K562 (cell line): ENCODE measurements around the gene NFIC. TPM values are rescaled to one million over a fixed set of nuclear protein-coding genes. Genes with fewer than 3 reads are reported as not detected.

Experiments
- DMBX1 ChIP-seq: fragments of 250-450 bp; sonication (Bioruptor Pico); IDR thresholded peaks from 2 replicates; pipeline ENCODE4 v1.8.0; 2022; ENCODE audit warnings: inconsistent platforms, mild to moderate bottlenecking, moderate library complexity, borderline replicate concordance
- ELF2 ChIP-seq: fragments of 250-450 bp; sonication (Bioruptor Pico); IDR thresholded peaks from 2 replicates; pipeline ENCODE4 v1.5.0; 2021; ENCODE audit warnings: mild to moderate bottlenecking
- ETV1 ChIP-seq: fragments of 450-650 bp; conservative IDR thresholded peaks from 2 replicates; pipeline ENCODE4 v1.6.1; 2016; ENCODE audit warnings: missing genetic modification characterization, control low read depth, low read depth, missing compliant biosample characterization
- KLF6 ChIP-seq: fragments of 250-450 bp; sonication (Bioruptor Pico); IDR thresholded peaks from 2 replicates; pipeline ENCODE4 v1.4.0; 2020; ENCODE audit warnings: mild to moderate bottlenecking, moderate library complexity, borderline replicate concordance
- MTA2 ChIP-seq: fragments of 450-650 bp; IDR thresholded peaks from 2 replicates; pipeline ENCODE4 v1.6.1; 2016; ENCODE audit warnings: low read depth
- MTF1 ChIP-seq: fragments of 250-450 bp; sonication (Bioruptor Pico); IDR thresholded peaks from 2 replicates; pipeline ENCODE4 v1.9.0; 2021; ENCODE audit warnings: moderate library complexity, mild to moderate bottlenecking, inconsistent platforms, borderline replicate concordance
- NFATC3 ChIP-seq: fragments of 450-650 bp; IDR thresholded peaks from 2 replicates; pipeline ENCODE4 v1.6.1; 2017; ENCODE audit warnings: mild to moderate bottlenecking
- NR1H2 ChIP-seq: sonication (generic); formaldehyde crosslinking; IDR thresholded peaks from 2 replicates; pipeline ENCODE4 v1.4.0; 2020; ENCODE audit warnings: mild to moderate bottlenecking, missing genetic modification reagents
- POU5F1 ChIP-seq: fragments of 150-350 bp; IDR thresholded peaks from 2 replicates; pipeline ENCODE4 v1.6.1; 2014; ENCODE audit warnings: borderline replicate concordance, low read length, low read depth, mild to moderate bottlenecking; ENCODE audit not compliant: partially characterized antibody
- RAD21 ChIP-seq, 2 experiments: fragments of 250-450 bp in 1 of 2; fragments of 450-650 bp in 1 of 2; sonication (Bioruptor Pico) in 1 of 2; formaldehyde crosslinking in 1 of 2; IDR thresholded peaks in 1 of 2; conservative IDR thresholded peaks in 1 of 2; 2 replicates each; pipeline versions ENCODE4 v1.4.0 to v1.8.0; 2020 to 2022; ENCODE audit warnings: mild to moderate bottlenecking in 2 of 2, moderate library complexity in 1 of 2
- SRSF1 ChIP-seq: fragments of 200-400 bp; formaldehyde crosslinking; IDR thresholded peaks from 2 replicates; pipeline ENCODE4 v1.6.1; 2017; ENCODE audit warnings: mild to moderate bottlenecking, low read depth, low read length, moderate library complexity
- TAF9B ChIP-seq: fragments of 450-650 bp; IDR thresholded peaks from 2 replicates; pipeline ENCODE4 v1.6.1; 2018; ENCODE audit warnings: mild to moderate bottlenecking; ENCODE audit not compliant: partially characterized antibody
- ZNF184 ChIP-seq: sonication (generic); formaldehyde crosslinking; IDR thresholded peaks from 2 replicates; pipeline ENCODE4 v1.5.0; 2020; ENCODE audit warnings: missing genetic modification reagents
- polyA plus RNA-seq, 8 experiments: library from polyadenylated mRNA; depleted of rRNA in 4 of 8; stranded (reverse) in 5 of 8; unstranded in 3 of 8; fragments of >200 nt; fragmentation: Nextera tagmentation in 2 of 8; fragmentation: Illumina TruSeq in 1 of 8; extraction: Ambion mirVana in 2 of 8; extraction: Trizol in 1 of 8; gene quantifications; 2 replicates each; pipeline versions ENCODE4 v1.2.1 to v1.2.3, GENCODE V29; 2011 to 2014; ENCODE audit warnings: inconsistent platforms in 1 of 8, missing spikeins in 1 of 8
- total RNA-seq, 7 experiments: library from RNA; depleted of rRNA in 6 of 7; stranded (reverse); fragments of >200 nt in 6 of 7; fragmentation: Illumina TruSeq in 2 of 7; extraction: Trizol in 2 of 7; gene quantifications; 2 replicates each; pipeline versions ENCODE4 v1.2.1 to v1.2.3, GENCODE V29; 2011 to 2021; ENCODE audit warnings: low replicate concordance in 1 of 7
- TF ChIP-seq, protein P1 (sequence below): sonication (generic); formaldehyde crosslinking; IDR thresholded peaks from 2 replicates; pipeline ENCODE4 v1.8.1; 2023; ENCODE audit warnings: missing genetic modification reagents, mild to moderate bottlenecking, borderline replicate concordance
- TF ChIP-seq, protein P2 (sequence below): fragments of 250-450 bp; sonication (Bioruptor Pico); IDR thresholded peaks from 2 replicates; pipeline ENCODE4 v1.8.0; 2022; ENCODE audit warnings: inconsistent platforms
- TF ChIP-seq, protein P3 (sequence below): fragments of 200-400 bp; formaldehyde crosslinking; IDR thresholded peaks from 2 replicates; pipeline ENCODE4 v1.6.1; 2017; ENCODE audit warnings: mild to moderate bottlenecking, low read depth, low read length, moderate library complexity
- TF ChIP-seq, protein P4 (sequence below): sonication (generic); formaldehyde crosslinking; IDR thresholded peaks from 2 replicates; pipeline ENCODE4 v1.8.1; 2022; ENCODE audit warnings: missing genetic modification reagents

Gene NFIC
- total and polyA plus RNA-seq, 9 of the 15 experiments (the other 6 are each of a cell fraction or from before 2014, with no cell fraction given), result 0.71 to 62.1 (median 6.9) TPM

DNA sequence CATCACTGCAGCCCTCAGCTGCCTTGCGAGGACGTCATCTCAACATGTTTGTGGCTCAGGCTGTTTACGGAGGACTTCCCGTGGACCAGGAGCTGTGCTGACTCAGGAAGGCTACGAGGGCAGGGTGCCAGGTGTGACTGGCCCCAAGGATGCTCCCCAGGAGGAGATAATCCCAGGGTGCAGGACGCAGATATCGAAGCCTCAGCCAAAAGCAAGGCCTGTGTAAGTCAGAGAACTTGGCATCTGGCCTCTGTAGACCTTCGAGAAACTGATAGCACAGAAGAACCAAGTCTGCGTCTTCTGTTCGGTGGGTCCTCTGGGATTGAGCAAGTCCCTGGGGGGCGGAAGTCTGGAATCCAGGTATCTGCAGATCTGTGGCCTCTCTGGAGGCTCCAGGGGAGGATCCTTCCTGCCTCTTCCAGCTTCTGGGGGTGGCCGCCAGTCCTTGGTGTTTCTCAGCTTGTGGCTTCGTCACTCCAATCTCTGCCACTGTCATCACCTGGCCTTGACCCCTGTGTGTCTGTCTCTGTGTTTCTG lies 136.7 kb downstream of the NFIC start (continued):
- no peak for TF ChIP-seq KLF6 (CRISPR knock-in tag)
- no peak for TF ChIP-seq ZNF184
- TF ChIP-seq DMBX1, result no peak
- TF ChIP-seq RAD21 (CRISPR knock-in tag; conservative IDR thresholded peaks at IDR 0.05 in 1 of 2, IDR thresholded peaks at IDR 0.05 in 1 of 2), result no peak
- no peak for TF ChIP-seq ETV1
- no peak for TF ChIP-seq ELF2 (CRISPR knock-in tag)
- TF ChIP-seq NR1H2, result no peak
- no peak for TF ChIP-seq TAF9B
- no peak for TF ChIP-seq MTF1 (CRISPR knock-in tag)
- TF ChIP-seq, protein P1, sequence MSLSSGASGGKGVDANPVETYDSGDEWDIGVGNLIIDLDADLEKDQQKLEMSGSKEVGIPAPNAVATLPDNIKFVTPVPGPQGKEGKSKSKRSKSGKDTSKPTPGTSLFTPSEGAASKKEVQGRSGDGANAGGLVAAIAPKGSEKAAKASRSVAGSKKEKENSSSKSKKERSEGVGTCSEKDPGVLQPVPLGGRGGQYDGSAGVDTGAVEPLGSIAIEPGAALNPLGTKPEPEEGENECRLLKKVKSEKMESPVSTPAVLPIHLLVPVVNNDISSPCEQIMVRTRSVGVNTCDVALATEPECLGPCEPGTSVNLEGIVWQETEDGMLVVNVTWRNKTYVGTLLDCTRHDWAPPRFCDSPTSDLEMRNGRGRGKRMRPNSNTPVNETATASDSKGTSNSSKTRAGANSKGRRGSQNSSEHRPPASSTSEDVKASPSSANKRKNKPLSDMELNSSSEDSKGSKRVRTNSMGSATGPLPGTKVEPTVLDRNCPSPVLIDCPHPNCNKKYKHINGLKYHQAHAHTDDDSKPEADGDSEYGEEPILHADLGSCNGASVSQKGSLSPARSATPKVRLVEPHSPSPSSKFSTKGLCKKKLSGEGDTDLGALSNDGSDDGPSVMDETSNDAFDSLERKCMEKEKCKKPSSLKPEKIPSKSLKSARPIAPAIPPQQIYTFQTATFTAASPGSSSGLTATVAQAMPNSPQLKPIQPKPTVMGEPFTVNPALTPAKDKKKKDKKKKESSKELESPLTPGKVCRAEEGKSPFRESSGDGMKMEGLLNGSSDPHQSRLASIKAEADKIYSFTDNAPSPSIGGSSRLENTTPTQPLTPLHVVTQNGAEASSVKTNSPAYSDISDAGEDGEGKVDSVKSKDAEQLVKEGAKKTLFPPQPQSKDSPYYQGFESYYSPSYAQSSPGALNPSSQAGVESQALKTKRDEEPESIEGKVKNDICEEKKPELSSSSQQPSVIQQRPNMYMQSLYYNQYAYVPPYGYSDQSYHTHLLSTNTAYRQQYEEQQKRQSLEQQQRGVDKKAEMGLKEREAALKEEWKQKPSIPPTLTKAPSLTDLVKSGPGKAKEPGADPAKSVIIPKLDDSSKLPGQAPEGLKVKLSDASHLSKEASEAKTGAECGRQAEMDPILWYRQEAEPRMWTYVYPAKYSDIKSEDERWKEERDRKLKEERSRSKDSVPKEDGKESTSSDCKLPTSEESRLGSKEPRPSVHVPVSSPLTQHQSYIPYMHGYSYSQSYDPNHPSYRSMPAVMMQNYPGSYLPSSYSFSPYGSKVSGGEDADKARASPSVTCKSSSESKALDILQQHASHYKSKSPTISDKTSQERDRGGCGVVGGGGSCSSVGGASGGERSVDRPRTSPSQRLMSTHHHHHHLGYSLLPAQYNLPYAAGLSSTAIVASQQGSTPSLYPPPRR (CRISPR knock-in tag), result no peak
- TF ChIP-seq, protein P2, sequence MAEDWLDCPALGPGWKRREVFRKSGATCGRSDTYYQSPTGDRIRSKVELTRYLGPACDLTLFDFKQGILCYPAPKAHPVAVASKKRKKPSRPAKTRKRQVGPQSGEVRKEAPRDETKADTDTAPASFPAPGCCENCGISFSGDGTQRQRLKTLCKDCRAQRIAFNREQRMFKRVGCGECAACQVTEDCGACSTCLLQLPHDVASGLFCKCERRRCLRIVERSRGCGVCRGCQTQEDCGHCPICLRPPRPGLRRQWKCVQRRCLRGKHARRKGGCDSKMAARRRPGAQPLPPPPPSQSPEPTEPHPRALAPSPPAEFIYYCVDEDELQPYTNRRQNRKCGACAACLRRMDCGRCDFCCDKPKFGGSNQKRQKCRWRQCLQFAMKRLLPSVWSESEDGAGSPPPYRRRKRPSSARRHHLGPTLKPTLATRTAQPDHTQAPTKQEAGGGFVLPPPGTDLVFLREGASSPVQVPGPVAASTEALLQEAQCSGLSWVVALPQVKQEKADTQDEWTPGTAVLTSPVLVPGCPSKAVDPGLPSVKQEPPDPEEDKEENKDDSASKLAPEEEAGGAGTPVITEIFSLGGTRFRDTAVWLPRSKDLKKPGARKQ (CRISPR knock-in tag), result no peak
- TF ChIP-seq, protein P3, sequence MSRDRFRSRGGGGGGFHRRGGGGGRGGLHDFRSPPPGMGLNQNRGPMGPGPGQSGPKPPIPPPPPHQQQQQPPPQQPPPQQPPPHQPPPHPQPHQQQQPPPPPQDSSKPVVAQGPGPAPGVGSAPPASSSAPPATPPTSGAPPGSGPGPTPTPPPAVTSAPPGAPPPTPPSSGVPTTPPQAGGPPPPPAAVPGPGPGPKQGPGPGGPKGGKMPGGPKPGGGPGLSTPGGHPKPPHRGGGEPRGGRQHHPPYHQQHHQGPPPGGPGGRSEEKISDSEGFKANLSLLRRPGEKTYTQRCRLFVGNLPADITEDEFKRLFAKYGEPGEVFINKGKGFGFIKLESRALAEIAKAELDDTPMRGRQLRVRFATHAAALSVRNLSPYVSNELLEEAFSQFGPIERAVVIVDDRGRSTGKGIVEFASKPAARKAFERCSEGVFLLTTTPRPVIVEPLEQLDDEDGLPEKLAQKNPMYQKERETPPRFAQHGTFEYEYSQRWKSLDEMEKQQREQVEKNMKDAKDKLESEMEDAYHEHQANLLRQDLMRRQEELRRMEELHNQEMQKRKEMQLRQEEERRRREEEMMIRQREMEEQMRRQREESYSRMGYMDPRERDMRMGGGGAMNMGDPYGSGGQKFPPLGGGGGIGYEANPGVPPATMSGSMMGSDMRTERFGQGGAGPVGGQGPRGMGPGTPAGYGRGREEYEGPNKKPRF, result no peak
- TF ChIP-seq, protein P4, sequence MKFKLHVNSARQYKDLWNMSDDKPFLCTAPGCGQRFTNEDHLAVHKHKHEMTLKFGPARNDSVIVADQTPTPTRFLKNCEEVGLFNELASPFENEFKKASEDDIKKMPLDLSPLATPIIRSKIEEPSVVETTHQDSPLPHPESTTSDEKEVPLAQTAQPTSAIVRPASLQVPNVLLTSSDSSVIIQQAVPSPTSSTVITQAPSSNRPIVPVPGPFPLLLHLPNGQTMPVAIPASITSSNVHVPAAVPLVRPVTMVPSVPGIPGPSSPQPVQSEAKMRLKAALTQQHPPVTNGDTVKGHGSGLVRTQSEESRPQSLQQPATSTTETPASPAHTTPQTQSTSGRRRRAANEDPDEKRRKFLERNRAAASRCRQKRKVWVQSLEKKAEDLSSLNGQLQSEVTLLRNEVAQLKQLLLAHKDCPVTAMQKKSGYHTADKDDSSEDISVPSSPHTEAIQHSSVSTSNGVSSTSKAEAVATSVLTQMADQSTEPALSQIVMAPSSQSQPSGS, result no peak
- TF ChIP-seq MTA2, result no peak
- TF ChIP-seq SRSF1, result no peak
- TF ChIP-seq NFATC3, result no peak
- TF ChIP-seq POU5F1, result no peak
